ENCODE data around the gene DTD1. TPM values are rescaled to one million over a fixed set of nuclear protein-coding genes. Genes with fewer than 3 reads are reported as not detected.
A peak's percentile ranks its signal among the peaks of the same experiment; 100 is the strongest.

The DTD1 gene
- total RNA-seq, 1 donor from 2014 or later, result 214 TPM

DNA sequence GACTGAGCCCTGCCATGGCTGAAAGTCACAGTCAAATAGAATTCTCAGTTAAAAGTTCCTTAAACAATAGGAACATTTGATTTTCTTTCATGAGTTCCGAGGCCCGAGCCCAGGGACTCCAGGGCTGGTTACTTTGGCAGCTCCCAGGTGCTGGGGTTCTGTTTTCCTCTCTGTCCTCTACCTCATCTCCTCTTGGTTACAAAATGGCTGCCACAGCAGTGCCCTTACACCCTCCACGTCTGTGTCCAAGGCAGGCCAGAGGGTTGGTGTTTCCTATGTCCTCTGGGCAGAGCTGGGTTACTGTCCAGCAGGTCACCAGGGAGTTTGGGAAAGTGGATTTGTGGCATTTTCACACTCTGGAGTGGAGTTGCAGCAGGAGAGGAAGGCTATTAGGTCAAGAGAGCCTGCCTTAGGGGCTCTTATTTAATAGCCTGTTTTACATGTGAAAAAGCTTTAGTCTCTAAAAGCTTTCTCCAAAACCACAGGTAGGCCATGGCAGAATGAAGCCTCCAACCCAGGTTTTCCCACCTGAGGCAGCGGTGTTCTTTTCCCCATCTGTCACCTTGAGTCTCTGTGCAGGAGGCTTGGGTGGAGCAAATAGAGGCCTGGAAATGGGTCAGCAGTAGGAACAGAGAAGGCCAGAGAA lies 111.0 kb downstream of the DTD1 start:
- no peaks in the 10 kb centered on the region for H3K36me3 ChIP-seq (ENCODE audit: control insufficient read depth, insufficient read depth, low read length)
- TF ChIP-seq, protein P1, sequence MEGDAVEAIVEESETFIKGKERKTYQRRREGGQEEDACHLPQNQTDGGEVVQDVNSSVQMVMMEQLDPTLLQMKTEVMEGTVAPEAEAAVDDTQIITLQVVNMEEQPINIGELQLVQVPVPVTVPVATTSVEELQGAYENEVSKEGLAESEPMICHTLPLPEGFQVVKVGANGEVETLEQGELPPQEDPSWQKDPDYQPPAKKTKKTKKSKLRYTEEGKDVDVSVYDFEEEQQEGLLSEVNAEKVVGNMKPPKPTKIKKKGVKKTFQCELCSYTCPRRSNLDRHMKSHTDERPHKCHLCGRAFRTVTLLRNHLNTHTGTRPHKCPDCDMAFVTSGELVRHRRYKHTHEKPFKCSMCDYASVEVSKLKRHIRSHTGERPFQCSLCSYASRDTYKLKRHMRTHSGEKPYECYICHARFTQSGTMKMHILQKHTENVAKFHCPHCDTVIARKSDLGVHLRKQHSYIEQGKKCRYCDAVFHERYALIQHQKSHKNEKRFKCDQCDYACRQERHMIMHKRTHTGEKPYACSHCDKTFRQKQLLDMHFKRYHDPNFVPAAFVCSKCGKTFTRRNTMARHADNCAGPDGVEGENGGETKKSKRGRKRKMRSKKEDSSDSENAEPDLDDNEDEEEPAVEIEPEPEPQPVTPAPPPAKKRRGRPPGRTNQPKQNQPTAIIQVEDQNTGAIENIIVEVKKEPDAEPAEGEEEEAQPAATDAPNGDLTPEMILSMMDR (IDR thresholded peaks at IDR 0.05; ENCODE audit: insufficient read depth, low read length, poor library complexity, severe bottlenecking), result no peak
- H3K27me3 ChIP-seq (ENCODE audit: control insufficient read depth, insufficient read depth, low read length), result no peaks in the 10 kb centered on the region
- H3K4me3 ChIP-seq (ENCODE audit: low read depth, low read length), result no peak overlapping the region
- no peak for DNase-seq (ENCODE audit: low read depth)

DNA sequence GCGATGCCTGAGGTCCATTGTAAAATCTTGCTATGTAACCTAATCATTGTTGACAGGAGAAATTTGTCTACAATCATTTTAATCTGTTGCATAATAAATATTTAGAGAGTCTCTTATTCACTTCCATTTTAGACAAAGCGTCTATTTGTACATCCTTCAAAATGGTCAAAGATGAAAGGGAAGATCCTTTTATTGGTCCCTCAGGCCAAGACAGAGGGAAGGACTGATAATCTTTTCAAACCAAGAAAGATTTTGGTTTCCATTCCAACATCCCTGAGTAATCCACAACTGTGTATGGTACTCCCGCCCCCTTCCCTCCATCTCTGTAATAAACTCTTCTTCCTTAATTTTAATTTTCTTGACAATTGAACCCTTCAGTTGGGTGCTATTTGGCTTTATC lies 114.1 kb downstream of the DTD1 start:
- Histone ChIP-seq H3K4me3 (ENCODE audit: low read depth, low read length) (no peak overlapping the region), H3K36me3 (ENCODE audit: control insufficient read depth, insufficient read depth, low read length) (no peaks in the 10 kb centered on the region), H3K27me3 (ENCODE audit: control insufficient read depth, insufficient read depth, low read length) (no peaks in the 10 kb centered on the region)
- TF ChIP-seq, protein P1 (IDR thresholded peaks at IDR 0.05; ENCODE audit: insufficient read depth, low read length, poor library complexity, severe bottlenecking), result no peak
- DNase-seq (ENCODE audit: low read depth), result no peak

DNA sequence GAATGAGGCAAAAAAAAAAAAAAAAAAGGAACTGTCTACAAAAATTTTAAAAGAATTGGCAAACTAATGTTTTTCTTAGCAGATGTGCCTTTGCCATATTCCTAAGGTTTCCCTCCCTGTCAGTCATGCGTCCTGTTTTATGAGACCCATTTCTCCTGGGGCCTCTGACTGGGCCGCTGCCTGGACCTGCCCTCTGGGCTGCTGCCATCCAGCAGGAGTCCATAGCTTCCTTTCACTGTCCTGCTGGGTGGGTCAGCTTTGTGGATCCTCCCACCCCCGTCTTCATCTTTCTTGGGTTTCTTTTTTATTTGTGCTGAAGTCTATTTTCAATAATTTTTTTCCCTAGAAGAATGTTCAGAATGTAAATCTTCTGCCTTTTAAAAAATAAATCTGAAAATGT lies 114.9 kb downstream of the DTD1 start:
- TF ChIP-seq, protein P1 (IDR thresholded peaks at IDR 0.05; ENCODE audit: insufficient read depth, low read length, poor library complexity, severe bottlenecking), result no peak
- DNase-seq (ENCODE audit: low read depth), result no peak

DNA sequence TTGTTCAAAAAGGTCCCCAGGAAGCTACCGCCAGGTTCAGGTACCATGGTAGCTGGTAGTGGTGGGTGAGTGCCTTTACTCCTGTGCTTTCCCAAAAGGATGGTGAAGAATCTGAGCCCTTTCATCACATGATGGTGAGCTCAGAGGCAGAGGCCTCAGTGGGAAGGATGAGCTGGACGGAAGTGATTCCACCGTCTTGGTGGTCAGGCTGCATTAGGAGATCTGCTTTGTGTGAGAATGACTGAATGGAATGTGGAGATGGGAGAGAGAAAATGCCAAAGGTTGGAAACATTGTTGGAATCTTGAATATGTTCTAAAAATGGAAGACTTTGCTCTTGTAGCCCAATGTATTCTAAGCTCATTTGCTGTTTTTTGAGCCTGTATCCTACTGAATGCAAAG lies 117.6 kb downstream of the DTD1 start:
- peak; percentile 10 for DNase-seq (ENCODE audit: low read depth)
- no peak overlapping the region for H3K4me3 ChIP-seq (ENCODE audit: low read depth, low read length)
- no peaks in the 10 kb centered on the region for H3K27me3 ChIP-seq (ENCODE audit: control insufficient read depth, insufficient read depth, low read length)
- TF ChIP-seq, protein P1 (IDR thresholded peaks at IDR 0.05; ENCODE audit: insufficient read depth, low read length, poor library complexity, severe bottlenecking), result no peak
- H3K36me3 ChIP-seq (ENCODE audit: control insufficient read depth, insufficient read depth, low read length), result no peaks in the 10 kb centered on the region

More for the DNA sequence above, 114.9 kb downstream of the DTD1 start:
- H3K27me3 ChIP-seq (ENCODE audit: control insufficient read depth, insufficient read depth, low read length), result no peaks in the 10 kb centered on the region
- H3K36me3 ChIP-seq (ENCODE audit: control insufficient read depth, insufficient read depth, low read length), result no peaks in the 10 kb centered on the region
- no peak overlapping the region for H3K4me3 ChIP-seq (ENCODE audit: low read depth, low read length)

DNA sequence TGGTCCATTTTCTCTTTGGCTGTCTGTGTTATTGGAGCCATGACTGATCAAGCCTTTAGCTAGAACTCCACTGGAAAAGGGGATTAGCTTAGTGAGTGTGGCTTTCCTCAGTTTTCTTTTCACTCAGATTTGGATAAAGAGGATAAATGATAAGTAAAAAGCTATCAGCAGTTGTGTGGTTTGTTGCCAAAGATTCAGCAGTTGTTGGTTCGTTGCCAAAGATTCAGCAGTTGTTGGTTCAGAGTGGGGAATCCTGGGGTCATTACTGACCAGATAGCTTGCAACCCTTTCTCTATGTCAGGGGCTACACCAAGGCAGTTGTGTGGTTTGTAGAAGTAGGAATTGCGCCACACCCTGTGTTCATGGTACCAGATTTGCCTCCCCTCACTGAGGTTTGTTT lies 118.1 kb downstream of the DTD1 start:
- TF ChIP-seq, protein P1 (IDR thresholded peaks at IDR 0.05; ENCODE audit: insufficient read depth, low read length, poor library complexity, severe bottlenecking), result no peak
- Histone ChIP-seq H3K4me3 (ENCODE audit: low read depth, low read length) (no peak overlapping the region), H3K36me3 (ENCODE audit: control insufficient read depth, insufficient read depth, low read length) (no peaks in the 10 kb centered on the region), H3K27me3 (ENCODE audit: control insufficient read depth, insufficient read depth, low read length) (no peaks in the 10 kb centered on the region)
- DNase-seq (ENCODE audit: low read depth), result no peak

DNA sequence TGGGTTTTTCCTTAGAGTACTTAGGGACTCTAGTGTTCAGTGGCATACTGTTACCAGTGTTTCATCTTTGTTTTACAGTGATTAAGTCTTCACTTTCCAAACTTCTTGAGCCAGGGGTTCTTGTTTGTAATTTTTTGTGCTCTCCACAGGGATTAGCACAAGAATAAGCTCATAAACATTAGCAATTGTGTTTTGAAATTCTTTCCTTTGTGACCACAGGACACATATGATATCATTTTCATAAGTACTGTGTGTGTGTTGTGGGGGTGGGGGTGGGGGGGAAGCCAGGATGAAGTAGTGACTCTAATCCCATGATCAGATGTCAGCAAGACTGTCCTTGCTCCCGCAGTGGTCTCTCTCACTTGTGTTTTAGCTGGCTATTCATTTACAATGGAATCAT lies 124.3 kb downstream of the DTD1 start:
- Histone ChIP-seq H3K36me3 (ENCODE audit: control insufficient read depth, insufficient read depth, low read length) (no peaks in the 10 kb centered on the region), H3K4me3 (ENCODE audit: low read depth, low read length) (no peak overlapping the region), H3K27me3 (ENCODE audit: control insufficient read depth, insufficient read depth, low read length) (no peaks in the 10 kb centered on the region)
- TF ChIP-seq, protein P1 (IDR thresholded peaks at IDR 0.05; ENCODE audit: insufficient read depth, low read length, poor library complexity, severe bottlenecking), result no peak
- no peak for DNase-seq (ENCODE audit: low read depth)

Measured in kidney epithelial cell (primary cell).